Upper lobe of right lung (tissue), 1 donor: ENCODE data around the gene CCL25. TPM values are rescaled to one million over a fixed set of nuclear protein-coding genes. Genes with fewer than 3 reads are reported as not detected.

Experiments
- ATAC-seq: fragments of 200-7000 bp; cut with Tn5 transposase; one replicate; pipeline ENCODE4 v1.9.1; 2020; ENCODE audit warnings: mild to moderate bottlenecking, moderate library complexity
- DNase-seq: peaks from one replicate; pipeline ENCODE4 v3.0.0-alpha.2; 2020
- H3K27ac ChIP-seq: fragments of 200-600 bp; one replicate; pipeline ENCODE4 v1.8.0; 2022
- H3K27me3 ChIP-seq: fragments of 200-600 bp; one replicate; pipeline ENCODE4 v1.8.0; 2022; ENCODE audit warnings: mild to moderate bottlenecking
- H3K36me3 ChIP-seq: fragments of 200-600 bp; one replicate; pipeline ENCODE4 v1.8.0; 2022
- H3K4me1 ChIP-seq: fragments of 200-600 bp; one replicate; pipeline ENCODE4 v1.8.0; 2022
- H3K4me3 ChIP-seq: fragments of 200-600 bp; one replicate; pipeline ENCODE4 v1.8.0; 2022; ENCODE audit warnings: mild to moderate bottlenecking
- H3K9me3 ChIP-seq: fragments of 200-600 bp; one replicate; pipeline ENCODE4 v1.8.0; 2022
- intact Hi-C: fragments of 100-400 bp; cut with DNase I; formaldehyde crosslinking; loops from one replicate; pipeline ENCODE4 v1.11.0; 2022
- total RNA-seq: library from RNA; stranded (reverse); fragmentation: NEBNext Ultra II Directional; extraction: Animal tissue kit (Norgen Biotek cat#: 25700); gene quantifications from one replicate; pipeline ENCODE4 v1.2.1, GENCODE V29; 2021
- TF ChIP-seq, protein P1 (sequence below): fragments of 200-600 bp; IDR thresholded peaks from one replicate; pipeline ENCODE4 v1.8.0; 2022; ENCODE audit warnings: antibody characterized with exemption
- donor health status: DM: no; HTN: yes; CAD: no; lungs with severe emphysema.

The CCL25 gene
- total RNA-seq, 1 donor from 2014 or later, result not detected

DNA sequence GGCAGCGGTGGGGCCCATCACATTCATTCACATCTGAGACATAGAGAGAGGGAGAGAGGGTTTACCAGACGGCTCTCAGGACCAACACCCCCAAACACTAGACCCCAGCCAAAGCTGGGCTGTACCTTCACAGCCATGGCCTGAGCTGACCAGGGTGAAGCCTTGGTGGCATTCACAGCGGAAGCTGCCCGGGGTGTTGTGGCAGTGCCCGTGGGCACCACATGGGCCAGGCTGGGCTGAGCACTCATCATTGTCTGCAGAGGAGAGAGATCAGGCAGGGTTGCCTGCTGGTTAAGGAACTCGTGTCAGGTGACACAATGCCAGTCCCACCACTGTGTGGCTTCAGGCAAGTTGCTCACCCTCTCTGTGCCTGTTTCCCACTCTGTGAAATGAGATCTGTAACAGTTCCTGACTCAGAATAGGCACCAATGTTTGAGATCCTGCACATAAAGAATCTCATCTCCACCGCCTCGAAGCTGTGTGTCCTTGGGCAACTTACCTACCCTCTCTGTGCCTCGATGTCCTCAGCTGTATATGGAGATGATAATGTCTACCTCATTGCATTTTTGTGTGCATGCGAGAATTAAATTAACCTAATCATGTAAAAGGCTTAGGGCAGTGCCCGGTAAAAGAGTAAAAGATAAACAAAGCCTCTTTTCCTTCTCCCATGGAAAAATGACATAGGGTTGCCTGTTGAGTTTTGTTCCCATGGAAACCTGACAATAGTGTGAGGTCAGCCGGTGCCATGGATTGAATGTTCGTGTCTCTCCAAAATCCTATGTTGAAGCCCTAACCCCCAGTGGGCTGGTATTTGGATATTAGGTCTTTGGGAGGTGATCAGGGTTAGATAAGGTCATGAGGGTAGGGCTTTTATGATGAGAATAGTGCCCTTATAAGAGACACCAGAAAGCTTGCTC is 22.9 kb downstream of the CCL25 start:
- H3K9me3 ChIP-seq, result no peaks in the 10 kb centered on the region
- TF ChIP-seq, protein P1, sequence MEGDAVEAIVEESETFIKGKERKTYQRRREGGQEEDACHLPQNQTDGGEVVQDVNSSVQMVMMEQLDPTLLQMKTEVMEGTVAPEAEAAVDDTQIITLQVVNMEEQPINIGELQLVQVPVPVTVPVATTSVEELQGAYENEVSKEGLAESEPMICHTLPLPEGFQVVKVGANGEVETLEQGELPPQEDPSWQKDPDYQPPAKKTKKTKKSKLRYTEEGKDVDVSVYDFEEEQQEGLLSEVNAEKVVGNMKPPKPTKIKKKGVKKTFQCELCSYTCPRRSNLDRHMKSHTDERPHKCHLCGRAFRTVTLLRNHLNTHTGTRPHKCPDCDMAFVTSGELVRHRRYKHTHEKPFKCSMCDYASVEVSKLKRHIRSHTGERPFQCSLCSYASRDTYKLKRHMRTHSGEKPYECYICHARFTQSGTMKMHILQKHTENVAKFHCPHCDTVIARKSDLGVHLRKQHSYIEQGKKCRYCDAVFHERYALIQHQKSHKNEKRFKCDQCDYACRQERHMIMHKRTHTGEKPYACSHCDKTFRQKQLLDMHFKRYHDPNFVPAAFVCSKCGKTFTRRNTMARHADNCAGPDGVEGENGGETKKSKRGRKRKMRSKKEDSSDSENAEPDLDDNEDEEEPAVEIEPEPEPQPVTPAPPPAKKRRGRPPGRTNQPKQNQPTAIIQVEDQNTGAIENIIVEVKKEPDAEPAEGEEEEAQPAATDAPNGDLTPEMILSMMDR, result no peak
- DNase-seq, result no peak
- H3K36me3 ChIP-seq, result no peaks in the 10 kb centered on the region
- H3K4me3 ChIP-seq, result no peak overlapping the region
- no peak for ATAC-seq
- H3K27me3 ChIP-seq, result no peaks in the 10 kb centered on the region
- H3K4me1 ChIP-seq, result no peaks in the 10 kb centered on the region
- intact Hi-C loops, result no loop called here
- H3K27ac ChIP-seq, result no peak overlapping the region

- no peaks in the 10 kb centered on the region for H3K36me3 ChIP-seq
- H3K27ac ChIP-seq, result no peak overlapping the region
- TF ChIP-seq, protein P1, result no peak
- H3K4me1 ChIP-seq, result no peaks in the 10 kb centered on the region
- no peak for ATAC-seq
- DNase-seq, result no peak
- H3K27me3 ChIP-seq, result no peaks in the 10 kb centered on the region
- no peaks in the 10 kb centered on the region for H3K9me3 ChIP-seq
- intact Hi-C loops, result no loop called here
- H3K4me3 ChIP-seq, result no peak overlapping the region
These were observed 27.4 kb downstream of the CCL25 start for GRCh38 chr19:8079988-8080387.

GRCh38 chr19:8080832-8081231 is 28.3 kb downstream of the CCL25 start:
- Histone ChIP-seq H3K36me3 (no peaks in the 10 kb centered on the region), H3K4me1 (no peaks in the 10 kb centered on the region), H3K9me3 (no peaks in the 10 kb centered on the region), H3K27ac (no peak overlapping the region), H3K27me3 (no peaks in the 10 kb centered on the region), H3K4me3 (no peak overlapping the region)
- DNase-seq (no peak), ATAC-seq (no peak)
- intact Hi-C loops, result no loop called here
- TF ChIP-seq, protein P1, result no peak

- H3K9me3 ChIP-seq, result no peaks in the 10 kb centered on the region
- H3K4me1 ChIP-seq, result no peaks in the 10 kb centered on the region
- no peaks in the 10 kb centered on the region for H3K36me3 ChIP-seq
- intact Hi-C loops, result no loop called here
- H3K27ac ChIP-seq, result no peak overlapping the region
- H3K4me3 ChIP-seq, result no peak overlapping the region
- DNase-seq (no peak), ATAC-seq (no peak)
- TF ChIP-seq, protein P1, result no peak
- no peaks in the 10 kb centered on the region for H3K27me3 ChIP-seq
These were observed 29.3 kb downstream of the CCL25 start for GRCh38 chr19:8081569-8082550.

GRCh38 chr19:8083141-8083540 is 30.6 kb downstream of the CCL25 start:
- ATAC-seq, result no peak
- Histone ChIP-seq H3K4me1 (no peaks in the 10 kb centered on the region), H3K4me3 (no peak overlapping the region), H3K9me3 (no peaks in the 10 kb centered on the region), H3K27me3 (no peaks in the 10 kb centered on the region), H3K36me3 (no peaks in the 10 kb centered on the region), H3K27ac (no peak overlapping the region)
- intact Hi-C loops, result no loop called here
- no peak for DNase-seq
- TF ChIP-seq, protein P1, result no peak
